Stimulated activated CD8-positive, alpha-beta memory T cell treated with anti-CD3 and anti-CD28 coated beads, Interleukin-7, amount 100 ng/mL, for 48 hours (primary cell): ENCODE data around the gene NDUFAF5.
A peak's percentile ranks its signal among the peaks of the same experiment; 100 is the strongest.

Source experiments
- DNase-seq, 2 donors: peaks; one replicate each; pipeline ENCODE4 v3.0.0-alpha.2; 2020; ENCODE audit warnings: low read depth in 1 of 2; ENCODE audit errors: extremely low read depth in 1 of 2

Gene NDUFAF5

DNA sequence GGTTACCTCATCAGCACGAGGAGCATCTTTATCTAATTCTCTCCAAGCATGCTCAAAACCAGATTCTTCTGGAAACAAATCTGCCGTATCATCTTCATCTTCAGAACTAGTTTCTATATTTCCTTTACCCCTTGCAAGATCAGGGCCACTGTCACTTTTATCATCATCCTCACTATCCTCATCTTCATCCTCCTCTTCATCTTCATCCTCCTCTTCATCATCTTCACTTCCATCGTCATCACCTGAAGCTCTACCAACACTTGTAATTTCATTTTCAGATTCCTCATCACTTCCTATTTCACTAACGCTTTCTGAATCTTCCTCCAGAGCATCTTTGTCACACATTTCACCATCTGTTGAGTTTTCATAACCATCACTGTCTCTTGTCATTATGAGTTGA lies 9.0 kb upstream of the NDUFAF5 start:
- no peak for DNase-seq

DNA sequence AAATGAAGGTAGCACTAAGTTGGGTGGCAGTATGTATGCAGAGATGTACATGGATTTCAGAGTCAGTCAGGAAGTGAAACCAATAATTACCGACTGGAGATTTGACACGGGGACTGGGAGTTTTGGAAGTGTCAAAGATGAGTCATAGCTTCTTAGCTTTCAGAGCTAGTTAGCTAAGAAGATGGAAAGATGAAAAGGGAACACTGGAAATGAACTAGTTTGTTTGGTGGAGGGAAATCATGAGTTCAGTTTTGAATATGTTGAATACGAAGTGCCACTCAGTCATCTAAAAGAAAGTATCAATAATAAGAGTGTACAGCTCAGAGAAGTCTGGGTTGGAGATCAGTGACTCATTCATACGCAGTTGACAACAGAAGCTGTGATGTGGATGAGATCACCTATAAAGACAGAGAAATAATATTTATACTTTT lies 7.6 kb upstream of the NDUFAF5 start:
- DNase-seq, result no peak

DNA sequence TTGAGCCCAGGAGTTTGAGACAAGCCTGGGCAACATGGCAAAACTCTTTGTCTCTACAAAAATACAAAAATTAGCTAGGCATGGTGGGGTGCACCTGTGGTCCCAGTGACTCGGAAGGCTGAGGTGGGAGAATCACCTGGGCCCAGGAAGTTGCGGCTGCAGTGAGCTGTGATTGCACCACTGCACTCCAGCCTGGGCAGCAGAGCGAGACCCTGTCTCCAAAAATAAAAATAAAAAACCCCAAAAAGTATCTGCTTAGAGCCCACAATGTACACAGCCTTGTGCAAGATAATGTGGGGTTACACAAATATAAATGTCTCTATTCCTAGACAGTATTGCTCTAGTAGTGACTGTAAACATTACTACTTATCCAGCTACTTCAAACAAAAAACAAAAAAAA lies 6.0 kb upstream of the NDUFAF5 start:
- DNase-seq, result no peak

DNA sequence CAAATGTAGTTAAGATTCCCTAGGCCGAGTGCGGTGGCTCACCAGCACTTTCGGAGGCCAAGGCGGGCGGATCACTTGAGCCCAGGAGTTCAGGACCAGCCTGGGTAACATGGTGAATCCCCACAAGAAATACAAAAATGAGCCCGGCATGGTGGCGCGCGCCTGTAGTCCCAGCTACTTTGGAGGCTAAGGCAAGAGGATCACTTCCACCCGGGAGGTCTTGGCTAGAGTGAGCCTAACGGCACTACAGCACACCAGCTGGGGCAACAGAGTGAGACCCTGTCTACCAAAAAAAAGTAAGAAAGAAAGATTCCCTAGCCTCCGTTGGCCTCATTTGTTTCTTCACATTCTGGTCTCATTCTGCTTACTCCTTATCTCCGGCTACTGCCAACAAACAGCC lies 1.3 kb upstream of the NDUFAF5 start:
- DNase-seq, result no peak

DNA sequence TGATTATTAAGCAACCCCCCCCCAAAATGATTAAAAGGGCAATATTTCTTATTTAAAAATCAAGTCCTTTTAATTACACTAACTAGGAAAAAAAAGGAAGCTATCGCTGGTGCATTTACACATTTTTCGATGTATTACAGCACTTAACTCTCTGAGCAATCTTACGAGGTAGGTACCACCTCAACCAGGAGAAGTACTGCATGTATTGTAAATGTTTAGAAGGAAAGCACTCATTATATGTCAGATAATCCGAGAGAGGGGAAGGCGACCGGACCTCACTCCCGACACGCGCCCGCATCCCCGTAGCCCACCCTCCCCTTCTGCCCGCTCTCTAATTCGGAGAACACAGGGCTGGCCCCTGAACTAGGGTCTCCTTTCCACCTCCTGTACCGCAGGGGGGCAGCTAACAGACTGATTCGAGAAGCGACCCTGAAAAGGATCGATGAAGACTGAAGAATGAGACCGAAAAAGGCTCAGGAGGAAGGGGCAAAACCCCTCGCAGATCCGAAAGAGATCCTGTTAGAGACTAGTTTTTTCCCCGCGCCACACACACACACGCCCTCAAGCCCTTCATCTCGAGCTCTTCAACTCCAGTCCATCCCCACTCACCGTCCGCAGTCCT lies 446 bp upstream of the NDUFAF5 start:
- no peak for DNase-seq

DNA sequence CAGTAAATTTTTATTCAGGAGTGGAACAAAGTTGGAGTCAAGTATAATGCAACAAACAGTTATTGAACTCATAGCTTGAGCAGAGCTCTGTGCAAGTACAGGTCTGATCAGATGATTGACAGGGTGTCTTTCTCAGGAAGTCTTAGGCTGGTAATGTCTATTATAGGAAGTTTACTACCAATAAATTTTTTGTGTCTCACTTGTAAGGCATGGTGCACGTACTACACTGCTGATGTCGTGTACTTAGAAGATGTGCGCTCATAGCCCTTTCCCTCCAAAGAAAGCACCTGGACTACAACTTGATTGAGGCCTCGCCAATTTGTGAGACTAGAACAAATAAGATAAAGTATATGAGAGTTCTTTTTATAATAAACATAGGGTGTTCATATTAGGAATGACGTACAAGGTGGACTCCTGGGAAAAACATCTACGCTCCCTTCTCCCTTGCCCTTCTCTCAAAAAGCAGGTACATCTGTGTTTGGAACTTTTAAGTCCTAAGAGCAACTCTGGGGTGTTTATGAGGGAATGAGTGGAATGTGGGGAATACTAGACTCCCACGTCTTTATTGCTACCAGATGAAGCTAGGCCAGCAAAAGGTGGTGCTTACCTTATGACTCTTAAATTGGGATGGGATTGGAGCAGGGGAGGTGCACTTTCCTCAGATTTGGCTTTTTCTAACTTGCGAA lies 1.5 kb downstream of the NDUFAF5 start:
- no peak for DNase-seq

DNA sequence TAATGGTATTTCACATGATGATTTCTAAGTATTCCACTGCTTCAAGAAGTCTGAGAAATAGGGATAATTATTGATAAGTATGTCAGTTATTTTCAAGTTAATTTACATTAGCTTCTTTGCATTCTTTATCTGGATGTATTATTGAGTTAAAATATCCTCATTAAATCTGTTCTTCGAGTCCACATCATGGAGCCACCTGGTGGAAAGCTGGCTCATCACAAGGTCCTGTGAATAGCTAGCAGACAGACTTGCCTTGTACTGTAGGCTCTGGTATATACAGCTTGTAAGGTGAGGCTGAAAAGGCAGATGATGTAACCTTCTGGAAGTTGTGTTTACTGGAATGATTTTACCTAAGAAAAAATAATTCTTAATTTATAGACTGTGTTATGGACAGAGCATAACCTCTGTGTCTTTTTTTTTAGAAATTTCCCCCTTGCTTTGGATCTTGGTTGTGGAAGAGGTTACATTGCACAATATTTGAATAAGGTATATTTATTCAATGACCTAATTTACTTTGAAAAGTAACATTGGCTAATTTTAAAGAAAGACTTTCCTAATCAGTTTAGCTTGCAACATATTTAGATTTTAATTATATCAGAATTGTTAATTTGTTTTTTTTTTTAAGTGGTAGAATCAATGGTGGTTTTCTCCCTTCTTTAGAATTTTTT lies 3.5 kb downstream of the NDUFAF5 start:
- DNase-seq, result peak in 1 of 2 donors; percentile 13

DNA sequence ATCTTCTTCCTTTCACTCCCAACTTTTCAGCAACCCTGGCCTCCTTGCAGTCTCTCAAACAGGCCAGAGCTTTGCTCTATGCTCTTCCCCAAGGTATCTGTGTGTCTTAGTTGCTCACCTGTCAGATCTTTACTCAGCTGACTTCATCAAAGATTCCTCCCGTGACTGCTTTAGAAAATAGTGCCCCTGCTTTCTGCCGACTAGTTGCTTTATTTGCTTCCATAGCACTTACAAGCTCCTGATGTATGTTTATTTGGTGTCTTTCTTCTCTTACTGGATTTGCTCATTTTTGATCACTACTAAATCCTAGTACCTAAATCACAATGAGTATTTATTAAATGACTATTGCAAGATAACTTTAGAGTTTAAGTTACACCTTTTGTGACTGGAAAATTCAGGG lies 5.9 kb downstream of the NDUFAF5 start:
- no peak for DNase-seq

DNA sequence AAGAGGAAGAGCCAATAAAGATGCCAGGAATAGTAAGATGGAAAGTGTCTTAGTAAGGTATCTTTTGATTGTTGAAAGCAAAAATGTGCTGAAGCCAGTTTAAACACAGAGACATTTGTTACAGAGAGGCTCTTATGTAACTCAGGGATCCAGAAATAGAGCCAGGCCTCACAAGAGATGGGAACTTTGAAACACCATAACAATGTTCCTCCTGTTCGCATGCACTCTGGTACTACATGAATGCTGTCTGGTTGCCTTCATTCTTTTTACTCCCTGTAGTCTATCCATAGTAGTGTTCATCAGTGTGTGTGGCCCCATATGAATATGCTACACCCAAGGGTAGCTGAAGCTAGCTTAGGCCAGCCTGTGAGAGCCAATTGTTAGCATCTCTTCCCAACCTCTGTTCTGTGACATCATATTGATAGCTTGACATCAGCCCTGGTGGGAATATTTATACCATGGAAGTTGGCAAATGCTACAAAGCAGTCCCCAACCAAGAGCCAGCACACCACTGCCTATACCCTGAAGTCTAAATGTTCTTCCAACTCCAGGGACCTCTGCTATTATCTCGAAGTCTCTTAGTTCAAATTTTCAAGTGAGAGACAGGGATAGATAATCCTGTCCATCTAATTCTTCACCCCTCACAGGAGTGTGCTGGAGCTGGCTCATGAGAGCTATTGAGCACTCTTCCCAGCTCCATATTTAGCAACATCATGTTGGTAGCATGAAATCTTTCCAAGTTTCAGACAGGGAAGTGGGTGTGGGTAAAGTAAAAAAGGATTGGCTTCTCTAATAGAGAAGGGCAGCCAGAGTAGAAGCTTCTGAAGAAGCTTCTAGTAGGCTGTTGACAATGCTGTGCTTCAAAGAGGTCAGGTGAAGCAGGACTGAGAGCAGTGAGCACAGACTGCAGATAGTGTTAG lies 7.0 kb downstream of the NDUFAF5 start:
- no peak for DNase-seq

DNA sequence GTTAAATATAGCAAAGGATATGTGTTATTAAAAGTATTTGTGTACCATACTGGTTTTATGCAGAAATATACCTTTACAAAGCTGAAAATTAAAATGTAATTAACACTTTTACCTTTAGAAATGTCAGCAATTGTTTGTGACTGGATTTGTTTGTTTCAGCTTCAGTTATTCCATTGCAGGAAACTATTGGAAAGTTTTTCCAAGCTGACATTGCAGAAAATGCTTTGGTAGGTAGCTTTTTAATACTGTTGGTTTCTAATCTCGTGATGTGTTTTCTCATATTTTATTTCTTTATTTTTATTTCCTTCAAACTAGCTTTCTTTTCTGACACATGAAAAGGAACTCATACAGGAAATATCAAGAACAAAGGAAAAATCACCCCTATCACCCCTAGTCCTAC lies 8.2 kb downstream of the NDUFAF5 start:
- no peak for DNase-seq

DNA sequence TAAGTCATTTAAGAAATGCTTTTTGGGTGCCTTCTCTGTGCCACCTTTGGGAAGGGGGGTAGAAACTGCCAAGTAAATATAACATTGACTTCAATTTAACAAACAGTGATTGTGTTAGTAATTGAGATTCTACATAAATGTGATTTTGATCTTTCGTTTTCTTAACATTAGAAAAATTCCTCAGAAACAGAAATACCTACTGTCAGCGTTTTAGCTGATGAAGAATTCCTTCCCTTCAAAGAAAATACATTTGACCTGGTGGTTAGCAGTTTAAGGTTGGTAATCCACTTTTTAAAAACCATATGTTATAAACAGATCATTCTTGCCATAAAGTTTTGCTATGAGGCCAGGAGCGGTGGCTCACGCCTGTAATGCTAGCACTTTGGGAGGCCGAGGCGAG lies 9.8 kb downstream of the NDUFAF5 start:
- no peak for DNase-seq

DNA sequence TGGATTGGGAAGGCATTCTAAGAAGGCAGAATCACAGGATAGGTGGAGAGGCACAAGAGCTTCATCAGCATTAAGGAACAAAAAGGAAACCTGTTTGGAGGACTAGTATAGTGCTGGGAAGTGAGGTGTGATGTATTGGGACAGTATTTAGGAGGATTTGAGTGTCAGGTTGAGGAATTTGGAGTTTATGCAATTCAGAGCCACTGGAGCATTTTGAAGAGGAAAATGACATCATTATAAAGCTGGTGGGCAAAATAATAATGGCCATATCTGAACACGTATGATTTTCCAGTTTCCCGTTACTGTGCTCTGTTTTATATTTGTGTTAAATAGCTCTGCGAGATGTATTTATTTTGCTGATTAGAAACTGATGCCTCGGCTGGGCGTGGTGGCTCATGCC lies 14.2 kb downstream of the NDUFAF5 start:
- DNase-seq, result no peak

DNA sequence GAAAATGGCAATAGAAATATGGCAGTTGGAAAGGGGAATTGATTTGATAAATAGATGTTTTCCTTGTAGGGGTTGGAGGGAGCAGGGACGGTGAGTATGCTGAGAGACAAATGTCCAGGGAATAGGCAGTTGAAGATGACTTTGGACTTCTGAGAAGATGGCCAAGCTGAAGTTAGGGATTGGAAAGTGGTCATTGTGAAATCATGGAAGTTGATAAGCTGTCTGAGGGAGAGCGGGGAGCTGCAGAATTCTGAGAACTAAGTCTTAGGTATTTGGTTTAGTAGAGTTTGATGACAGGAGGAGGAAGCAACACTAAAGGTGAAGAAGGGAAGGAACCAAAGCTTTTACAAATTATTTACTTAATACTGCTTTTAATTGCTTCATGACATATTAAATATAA lies 15.1 kb downstream of the NDUFAF5 start:
- no peak for DNase-seq

DNA sequence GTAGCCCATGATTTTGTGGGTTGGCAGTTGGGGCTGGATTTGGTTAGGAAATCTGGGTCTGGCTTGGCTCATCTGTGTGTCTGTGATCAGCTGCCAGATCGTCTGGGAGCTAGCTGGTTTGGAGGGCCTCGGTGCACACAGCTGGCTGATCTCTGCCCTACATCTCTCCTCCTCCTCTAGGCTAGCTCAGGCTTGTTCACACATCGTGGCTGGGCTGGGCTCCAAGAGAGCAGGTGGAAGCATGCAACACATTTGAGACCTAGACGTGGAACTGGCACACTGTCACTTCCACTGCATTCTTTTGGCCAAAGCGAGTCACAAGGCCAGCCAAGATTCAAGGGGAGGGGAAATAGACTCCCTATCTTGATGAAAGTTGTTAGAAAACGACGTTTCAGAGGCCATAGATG lies 15.9 kb downstream of the NDUFAF5 start:
- DNase-seq, result no peak

DNA sequence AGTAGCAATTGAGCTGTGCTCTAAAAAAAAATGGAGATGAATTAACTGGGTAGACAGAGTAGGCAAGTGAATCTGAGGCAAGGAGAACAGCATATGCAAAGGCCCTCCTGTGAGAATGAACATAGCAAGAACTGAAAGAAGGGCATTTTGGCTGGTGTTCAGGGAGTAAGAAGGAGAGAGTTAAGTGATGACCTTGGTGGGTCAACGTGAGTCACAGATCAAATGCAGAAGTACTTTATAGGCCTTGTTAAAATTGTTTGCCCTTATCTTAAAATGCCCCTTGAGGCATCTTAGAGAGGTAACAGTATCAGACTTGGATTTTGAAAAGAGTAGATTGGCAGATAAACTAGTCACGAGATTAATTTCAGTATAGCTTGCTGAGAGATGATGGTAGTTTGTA lies 24.5 kb downstream of the NDUFAF5 start:
- DNase-seq, result no peak

DNA sequence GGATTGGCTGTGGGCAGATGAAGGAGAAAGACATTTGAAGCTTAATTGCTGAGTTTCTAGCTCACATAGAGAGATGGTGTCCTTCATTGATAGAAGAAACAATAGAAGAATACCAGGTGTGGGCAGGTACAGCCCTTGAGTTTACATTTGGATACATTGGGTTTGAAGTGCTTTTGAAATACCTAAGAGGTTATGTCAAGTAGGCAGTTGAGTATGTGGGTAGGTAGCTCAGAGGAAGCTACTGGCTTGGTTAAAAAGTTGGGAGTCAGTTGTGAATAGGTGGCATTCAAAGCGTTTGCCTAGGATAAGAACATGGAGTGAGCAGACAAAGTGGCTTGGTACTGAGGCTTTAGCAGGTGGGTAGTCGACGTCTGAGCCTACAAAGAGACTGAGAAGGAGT lies 25.0 kb downstream of the NDUFAF5 start:
- no peak for DNase-seq

DNA sequence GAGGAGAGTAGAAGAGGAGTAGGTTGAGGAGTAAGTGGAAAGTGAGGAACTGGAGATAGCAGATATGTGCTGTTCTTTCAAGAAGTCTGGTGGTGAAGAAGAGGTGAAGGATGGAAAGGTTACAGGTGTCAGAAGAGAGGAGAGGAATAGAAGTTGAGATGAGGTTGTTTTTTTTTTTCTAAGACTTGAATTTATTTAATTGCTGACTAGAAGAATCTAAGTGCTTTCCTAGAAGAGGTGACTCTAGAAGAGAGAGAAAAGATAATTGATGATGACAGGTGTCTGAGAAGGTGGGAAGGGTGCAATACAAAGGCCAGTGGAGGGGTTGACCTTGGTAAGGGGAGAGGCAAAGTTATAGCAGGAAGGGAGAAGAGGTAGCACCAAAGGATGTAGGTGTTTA lies 25.6 kb downstream of the NDUFAF5 start:
- no peak for DNase-seq

DNA sequence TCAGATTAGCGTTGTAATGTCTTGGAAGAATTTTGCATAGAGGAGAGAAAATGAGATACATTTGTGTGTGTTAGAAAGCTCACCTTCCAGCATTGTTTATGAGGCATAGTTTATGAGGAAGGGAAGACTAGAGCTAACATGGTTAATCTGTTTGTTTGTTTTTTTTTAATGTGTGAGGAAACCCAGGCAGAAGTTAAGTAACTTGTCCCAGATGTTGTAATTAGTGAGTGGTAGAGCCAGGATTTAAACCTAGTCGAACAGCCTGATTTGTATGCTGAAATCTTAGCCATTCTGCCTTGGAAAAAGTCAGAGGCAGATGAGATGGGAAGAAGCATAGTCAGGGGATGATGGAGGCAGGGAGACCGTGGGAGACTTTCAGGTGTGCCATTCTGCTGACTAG lies 29.1 kb downstream of the NDUFAF5 start:
- DNase-seq, result no peak

DNA sequence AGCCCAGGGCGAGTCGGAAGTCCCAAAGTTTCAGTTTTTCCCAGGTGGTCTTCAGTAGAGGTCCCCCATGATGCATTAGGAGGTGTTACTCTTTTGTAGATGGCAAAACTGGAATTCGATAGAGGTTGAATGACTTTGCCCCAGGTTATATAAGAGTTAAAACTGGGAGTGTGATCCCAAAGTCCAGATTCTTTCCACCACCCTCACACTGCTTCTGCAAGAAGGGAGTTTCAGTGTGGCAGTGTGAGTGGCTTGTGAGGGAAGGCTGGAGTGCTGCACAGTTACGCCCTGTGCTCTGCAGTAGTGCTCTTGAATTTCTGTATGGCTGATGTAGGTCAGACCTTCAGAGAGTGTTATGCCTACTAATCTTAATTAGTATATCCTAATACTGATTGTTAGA lies 29.8 kb downstream of the NDUFAF5 start:
- no peak for DNase-seq

DNA sequence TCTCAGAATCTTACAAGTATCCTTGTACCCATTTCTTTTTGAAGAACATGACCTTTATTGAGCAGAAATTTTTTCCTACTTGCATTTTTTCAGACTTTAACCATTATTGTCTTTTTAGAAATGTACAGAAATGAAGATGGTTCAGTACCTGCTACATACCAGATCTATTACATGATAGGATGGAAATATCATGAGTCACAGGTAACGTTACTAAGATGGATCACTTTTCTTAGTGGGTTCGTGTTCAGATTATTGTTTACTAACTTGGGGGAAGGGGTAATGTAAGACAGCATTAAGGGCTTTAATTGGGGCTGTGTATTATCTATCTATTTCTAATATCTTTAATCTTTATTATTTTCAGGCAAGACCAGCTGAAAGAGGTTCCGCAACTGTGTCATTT lies 31.9 kb downstream of the NDUFAF5 start:
- DNase-seq, result no peak

DNA sequence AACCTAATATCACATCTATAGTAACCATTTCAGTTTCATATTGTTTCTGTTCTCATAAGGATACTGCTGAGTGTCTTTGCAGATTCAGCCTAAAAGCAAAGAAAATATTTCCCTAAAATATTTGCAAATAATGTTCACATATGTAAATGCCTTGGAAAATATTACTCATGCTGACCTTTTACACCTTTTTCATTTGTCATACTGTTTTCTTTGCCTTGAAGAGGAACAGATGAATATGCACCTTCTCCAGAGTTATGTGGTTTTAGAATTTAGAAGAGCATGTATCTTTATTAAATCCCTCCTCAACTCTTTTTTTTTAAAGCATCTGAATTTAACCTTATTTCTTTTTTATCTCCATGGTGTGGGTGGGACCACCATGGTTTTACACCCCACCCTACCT lies 32.5 kb downstream of the NDUFAF5 start:
- no peak for DNase-seq
